NCI-H2107 treated with DMSO at 0.1 percent for 48 hours (cell line): ENCODE data around the gene RNF180.
"Not testable (repeated sequence)": the region's sequence is repeated elsewhere in the genome, so short reads cannot be mapped to it uniquely, and the experiment has no call there.

Experiments used
- DNase-seq: peaks from one replicate; lab custom pipeline; 2025; ENCODE audit not compliant: unreplicated experiment; lab: John Stamatoyannopoulos, UW

The RNF180 gene

GRCh38 chr5:64180661-64181343, 15.2 kb downstream of the RNF180 start:
- no peak for DNase-seq

GRCh38 chr5:64181440-64181839, 15.8 kb downstream of the RNF180 start:
- DNase-seq, result no peak

- no peak for DNase-seq
These were observed 18.3 kb downstream of the RNF180 start for GRCh38 chr5:64183956-64184355.

GRCh38 chr5:64184832-64185231, 19.2 kb downstream of the RNF180 start:
- no peak for DNase-seq

- no peak for DNase-seq
These were observed 23.1 kb downstream of the RNF180 start for GRCh38 chr5:64188776-64189175.

GRCh38 chr5:64190562-64191306, 25.1 kb downstream of the RNF180 start:
- no peak for DNase-seq

- DNase-seq, result no peak
These were observed 30.3 kb downstream of the RNF180 start for GRCh38 chr5:64195981-64196380.

- DNase-seq, result no peak
These were observed 33.8 kb downstream of the RNF180 start for GRCh38 chr5:64199425-64199824.

GRCh38 chr5:64201996-64202395, 36.4 kb downstream of the RNF180 start:
- no peak for DNase-seq

GRCh38 chr5:64206653-64207052, 41.0 kb downstream of the RNF180 start:
- DNase-seq, result no peak

- DNase-seq, result no peak
These were observed 42.3 kb downstream of the RNF180 start for GRCh38 chr5:64207978-64208377.

- no peak for DNase-seq
These were observed 43.7 kb downstream of the RNF180 start for GRCh38 chr5:64209353-64209752.

- no peak for DNase-seq
These were observed 45.2 kb downstream of the RNF180 start for GRCh38 chr5:64210866-64211265.

- DNase-seq, result no peak
These were observed 47.4 kb downstream of the RNF180 start for GRCh38 chr5:64213011-64213410.

GRCh38 chr5:64213531-64213930, 47.9 kb downstream of the RNF180 start:
- no peak for DNase-seq

GRCh38 chr5:64214132-64214531, 48.5 kb downstream of the RNF180 start:
- no peak for DNase-seq

- DNase-seq, result no peak
These were observed 56.3 kb downstream of the RNF180 start for GRCh38 chr5:64221911-64222310.

- not testable (repeated sequence) for DNase-seq
These were observed 59.8 kb downstream of the RNF180 start for GRCh38 chr5:64225286-64225981.

GRCh38 chr5:64227131-64227537, 61.5 kb downstream of the RNF180 start:
- not testable (repeated sequence) for DNase-seq

- peak; percentile 12 for DNase-seq
These were observed 63.6 kb downstream of the RNF180 start for GRCh38 chr5:64229163-64229774.

GRCh38 chr5:64260756-64261155, 95.1 kb downstream of the RNF180 start:
- DNase-seq, result no peak

GRCh38 chr5:64269164-64269563, 103.5 kb downstream of the RNF180 start:
- no peak for DNase-seq
